ENCODE measurements around the gene CPZ. TPM values are rescaled to one million over a fixed set of nuclear protein-coding genes. Genes with fewer than 3 reads are reported as not detected.

The CPZ gene
- total RNA-seq, 1 donor from 2014 or later, result 9.7 TPM

- peak; percentile 67 for DNase-seq (ENCODE audit: low spot score)
These were observed 12.8 kb upstream of the CPZ start for GRCh38 chr4:8579526-8580320.

GRCh38 chr4:8580321-8581093, 12.1 kb upstream of the CPZ start, which contains the start of gene GPR78:
TSS of gene GPR78 (plus strand) at chr4:8580392. CDS start at chr4:8580983, 591 bp downstream.
- DNase-seq (ENCODE audit: low spot score), result peak; percentile 87

- DNase-seq (ENCODE audit: low spot score), result peak; percentile 84
These were observed 11.3 kb upstream of the CPZ start for GRCh38 chr4:8581094-8581861.

GRCh38 chr4:8582016-8582415, 10.5 kb upstream of the CPZ start:
- DNase-seq (ENCODE audit: low spot score), result no peak

GRCh38 chr4:8582436-8582835, 10.1 kb upstream of the CPZ start:
- peak; percentile 74 for DNase-seq (ENCODE audit: low spot score)

GRCh38 chr4:8582941-8583654, 9.5 kb upstream of the CPZ start:
- peak; percentile 49 for DNase-seq (ENCODE audit: low spot score)

- DNase-seq (ENCODE audit: low spot score), result peak; percentile 45
These were observed 8.9 kb upstream of the CPZ start for GRCh38 chr4:8583655-8584025.

- peak; percentile 80 for DNase-seq (ENCODE audit: low spot score)
These were observed 7.4 kb upstream of the CPZ start for GRCh38 chr4:8585186-8585585.

GRCh38 chr4:8585721-8586212, 6.8 kb upstream of the CPZ start:
- peak; percentile 74 for DNase-seq (ENCODE audit: low spot score)

- peak; percentile 43 for DNase-seq (ENCODE audit: low spot score)
These were observed 6.3 kb upstream of the CPZ start for GRCh38 chr4:8586246-8586645.

GRCh38 chr4:8586671-8587468, 5.7 kb upstream of the CPZ start:
- DNase-seq (ENCODE audit: low spot score), result peak; percentile 67

- DNase-seq (ENCODE audit: low spot score), result no peak
These were observed 4.9 kb upstream of the CPZ start for GRCh38 chr4:8587469-8588195.

GRCh38 chr4:8588196-8588470, 4.4 kb upstream of the CPZ start:
- DNase-seq (ENCODE audit: low spot score), result no peak

GRCh38 chr4:8589336-8589735, 3.2 kb upstream of the CPZ start:
- DNase-seq (ENCODE audit: low spot score), result no peak

- DNase-seq (ENCODE audit: low spot score), result no peak
These were observed 2.6 kb upstream of the CPZ start for GRCh38 chr4:8589823-8590545.

GRCh38 chr4:8590546-8590880, 2.1 kb upstream of the CPZ start:
- DNase-seq (ENCODE audit: low spot score), result no peak

GRCh38 chr4:8591114-8591513, 1.5 kb upstream of the CPZ start:
- DNase-seq (ENCODE audit: low spot score), result no peak

- DNase-seq (ENCODE audit: low spot score), result no peak
These were observed 769 bp upstream of the CPZ start for GRCh38 chr4:8591626-8592365.
